DND-41 (cell line): ENCODE results near the gene ZFP64.

Source experiments
- EZH2 ChIP-seq: IDR thresholded peaks from 3 replicates; pipeline ENCODE4 v1.6.1; 2012; ENCODE audit warnings: borderline replicate concordance, low read depth, mild to moderate bottlenecking, moderate library complexity, low read length, inconsistent platforms; ENCODE audit not compliant: severe bottlenecking
- TF ChIP-seq, protein P1 (sequence below): IDR thresholded peaks from 2 replicates; pipeline ENCODE4 v1.5.1; 2012; ENCODE audit warnings: borderline replicate concordance, low read length, moderate library complexity, mild to moderate bottlenecking; ENCODE audit not compliant: poor library complexity, severe bottlenecking; ENCODE audit errors: extremely low read depth

DNA sequence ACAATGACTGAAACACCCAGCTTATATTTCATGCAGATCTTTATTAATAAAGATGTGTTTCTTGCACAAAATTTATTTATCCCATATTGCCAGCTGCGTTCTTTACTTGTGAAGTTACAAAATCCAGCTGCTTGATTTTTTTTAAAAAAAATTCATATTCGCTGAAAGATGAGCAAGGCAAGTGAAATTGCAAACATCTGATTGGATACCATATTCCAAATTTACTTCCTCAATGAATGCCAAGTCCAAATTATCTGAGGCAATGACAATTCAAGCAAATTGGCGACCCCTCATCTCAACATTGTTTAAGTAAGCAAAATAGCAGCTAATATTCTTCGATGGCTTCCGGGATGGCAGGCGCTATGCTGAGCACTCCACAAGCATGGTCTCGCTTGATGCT, 37.7 kb downstream of the ZFP64 start:
- TF ChIP-seq, protein P1, sequence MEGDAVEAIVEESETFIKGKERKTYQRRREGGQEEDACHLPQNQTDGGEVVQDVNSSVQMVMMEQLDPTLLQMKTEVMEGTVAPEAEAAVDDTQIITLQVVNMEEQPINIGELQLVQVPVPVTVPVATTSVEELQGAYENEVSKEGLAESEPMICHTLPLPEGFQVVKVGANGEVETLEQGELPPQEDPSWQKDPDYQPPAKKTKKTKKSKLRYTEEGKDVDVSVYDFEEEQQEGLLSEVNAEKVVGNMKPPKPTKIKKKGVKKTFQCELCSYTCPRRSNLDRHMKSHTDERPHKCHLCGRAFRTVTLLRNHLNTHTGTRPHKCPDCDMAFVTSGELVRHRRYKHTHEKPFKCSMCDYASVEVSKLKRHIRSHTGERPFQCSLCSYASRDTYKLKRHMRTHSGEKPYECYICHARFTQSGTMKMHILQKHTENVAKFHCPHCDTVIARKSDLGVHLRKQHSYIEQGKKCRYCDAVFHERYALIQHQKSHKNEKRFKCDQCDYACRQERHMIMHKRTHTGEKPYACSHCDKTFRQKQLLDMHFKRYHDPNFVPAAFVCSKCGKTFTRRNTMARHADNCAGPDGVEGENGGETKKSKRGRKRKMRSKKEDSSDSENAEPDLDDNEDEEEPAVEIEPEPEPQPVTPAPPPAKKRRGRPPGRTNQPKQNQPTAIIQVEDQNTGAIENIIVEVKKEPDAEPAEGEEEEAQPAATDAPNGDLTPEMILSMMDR = no peak
- TF ChIP-seq EZH2 = no peak
